ENCODE data around the gene ZNF575.

DNA sequence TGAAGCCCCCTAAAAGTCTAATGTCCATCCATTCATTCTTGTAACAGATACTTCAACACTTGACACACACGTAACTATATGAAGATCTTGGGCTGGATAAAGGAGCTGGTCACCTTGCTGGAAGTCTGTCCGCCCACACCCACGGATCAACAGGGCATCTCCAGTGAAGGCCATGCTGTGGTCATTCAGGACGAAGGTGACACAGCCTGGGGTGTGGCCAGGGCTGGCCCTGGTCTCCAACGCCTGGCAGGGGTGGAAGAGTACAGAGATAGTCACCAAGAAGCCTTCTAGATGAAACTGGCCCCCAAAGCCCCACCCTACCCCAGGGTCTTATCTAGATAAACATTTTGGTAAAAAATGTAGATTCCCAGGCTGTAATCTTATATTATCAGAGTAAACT, 21.7 kb upstream of the ZNF575 start:
- TF ChIP-seq CTCF (IDR thresholded peaks at IDR 0.05; ENCODE audit: low read depth, low read length, missing input control): no peak
- TF ChIP-seq, protein P1, sequence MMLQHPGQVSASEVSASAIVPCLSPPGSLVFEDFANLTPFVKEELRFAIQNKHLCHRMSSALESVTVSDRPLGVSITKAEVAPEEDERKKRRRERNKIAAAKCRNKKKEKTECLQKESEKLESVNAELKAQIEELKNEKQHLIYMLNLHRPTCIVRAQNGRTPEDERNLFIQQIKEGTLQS (IDR thresholded peaks at IDR 0.05): no peak
- TF ChIP-seq, protein P2, sequence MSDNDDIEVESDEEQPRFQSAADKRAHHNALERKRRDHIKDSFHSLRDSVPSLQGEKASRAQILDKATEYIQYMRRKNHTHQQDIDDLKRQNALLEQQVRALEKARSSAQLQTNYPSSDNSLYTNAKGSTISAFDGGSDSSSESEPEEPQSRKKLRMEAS (IDR thresholded peaks at IDR 0.05): no peak
- TF ChIP-seq GABPA (IDR thresholded peaks at IDR 0.05 in 1 of 2, conservative IDR thresholded peaks at IDR 0.05 in 1 of 2): no peak
